Hepatocyte (in vitro differentiated cells): ENCODE measurements around the gene RNF111.

Source experiments
- EZH2 ChIP-seq: fragments of 200-600 bp; sonication (generic); IDR thresholded peaks from 2 replicates; pipeline ENCODE4 v1.6.1; 2016; ENCODE audit warnings: antibody characterized with exemption, mild to moderate bottlenecking, borderline replicate concordance
- EZH2phosphoT487 ChIP-seq: fragments of 200-600 bp; sonication (generic); IDR thresholded peaks from one replicate; pipeline ENCODE4 v1.6.1; 2018; ENCODE audit warnings: antibody characterized with exemption, mild to moderate bottlenecking, low read depth, moderate library complexity; ENCODE audit not compliant: unreplicated experiment, severe bottlenecking
- TF ChIP-seq, protein P1 (sequence below): fragments of 200-600 bp; sonication (generic); IDR thresholded peaks from 2 replicates; pipeline ENCODE4 v1.5.1; 2016; ENCODE audit warnings: antibody characterized with exemption, mild to moderate bottlenecking; ENCODE audit not compliant: poor library complexity

DNA sequence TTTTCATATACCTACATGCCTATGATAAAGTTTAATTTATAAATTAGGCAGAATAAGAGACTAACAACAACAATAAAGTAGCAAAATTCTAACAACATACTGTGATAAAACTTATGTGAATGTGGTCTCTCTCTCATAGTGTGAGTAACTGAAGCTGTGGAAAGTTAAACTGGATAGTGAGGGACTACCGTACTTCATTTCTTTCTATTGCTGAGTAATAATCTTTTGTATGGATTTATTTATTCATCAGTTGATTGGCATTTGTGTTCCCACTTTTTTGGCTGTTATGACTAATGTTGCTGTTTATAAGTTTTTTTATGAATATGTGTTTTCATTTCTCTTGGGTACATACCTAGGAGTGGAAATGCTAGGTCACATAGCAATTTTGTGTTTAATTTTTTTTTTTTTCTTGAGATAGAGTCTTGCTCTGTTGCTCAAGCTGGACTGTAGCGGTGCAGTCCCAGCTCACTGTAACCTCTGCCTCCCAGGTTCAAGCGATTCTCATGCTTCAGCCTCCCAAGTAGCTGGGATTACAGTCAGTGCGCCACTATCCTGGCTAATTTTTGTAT is 41.0 kb downstream of the RNF111 start:
- no peak for TF ChIP-seq EZH2phosphoT487
- TF ChIP-seq EZH2 = no peak
- TF ChIP-seq, protein P1, sequence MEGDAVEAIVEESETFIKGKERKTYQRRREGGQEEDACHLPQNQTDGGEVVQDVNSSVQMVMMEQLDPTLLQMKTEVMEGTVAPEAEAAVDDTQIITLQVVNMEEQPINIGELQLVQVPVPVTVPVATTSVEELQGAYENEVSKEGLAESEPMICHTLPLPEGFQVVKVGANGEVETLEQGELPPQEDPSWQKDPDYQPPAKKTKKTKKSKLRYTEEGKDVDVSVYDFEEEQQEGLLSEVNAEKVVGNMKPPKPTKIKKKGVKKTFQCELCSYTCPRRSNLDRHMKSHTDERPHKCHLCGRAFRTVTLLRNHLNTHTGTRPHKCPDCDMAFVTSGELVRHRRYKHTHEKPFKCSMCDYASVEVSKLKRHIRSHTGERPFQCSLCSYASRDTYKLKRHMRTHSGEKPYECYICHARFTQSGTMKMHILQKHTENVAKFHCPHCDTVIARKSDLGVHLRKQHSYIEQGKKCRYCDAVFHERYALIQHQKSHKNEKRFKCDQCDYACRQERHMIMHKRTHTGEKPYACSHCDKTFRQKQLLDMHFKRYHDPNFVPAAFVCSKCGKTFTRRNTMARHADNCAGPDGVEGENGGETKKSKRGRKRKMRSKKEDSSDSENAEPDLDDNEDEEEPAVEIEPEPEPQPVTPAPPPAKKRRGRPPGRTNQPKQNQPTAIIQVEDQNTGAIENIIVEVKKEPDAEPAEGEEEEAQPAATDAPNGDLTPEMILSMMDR = no peak
